ENCODE data around the gene RPL7A. TPM values are rescaled to one million over a fixed set of nuclear protein-coding genes. Genes with fewer than 3 reads are reported as not detected.

Gene RPL7A
- total and polyA plus RNA-seq, 2 of the 13 experiments (the other 11 are each of a cell fraction or from before 2014, with no cell fraction given): 2,401 to 2,938 TPM

DNA sequence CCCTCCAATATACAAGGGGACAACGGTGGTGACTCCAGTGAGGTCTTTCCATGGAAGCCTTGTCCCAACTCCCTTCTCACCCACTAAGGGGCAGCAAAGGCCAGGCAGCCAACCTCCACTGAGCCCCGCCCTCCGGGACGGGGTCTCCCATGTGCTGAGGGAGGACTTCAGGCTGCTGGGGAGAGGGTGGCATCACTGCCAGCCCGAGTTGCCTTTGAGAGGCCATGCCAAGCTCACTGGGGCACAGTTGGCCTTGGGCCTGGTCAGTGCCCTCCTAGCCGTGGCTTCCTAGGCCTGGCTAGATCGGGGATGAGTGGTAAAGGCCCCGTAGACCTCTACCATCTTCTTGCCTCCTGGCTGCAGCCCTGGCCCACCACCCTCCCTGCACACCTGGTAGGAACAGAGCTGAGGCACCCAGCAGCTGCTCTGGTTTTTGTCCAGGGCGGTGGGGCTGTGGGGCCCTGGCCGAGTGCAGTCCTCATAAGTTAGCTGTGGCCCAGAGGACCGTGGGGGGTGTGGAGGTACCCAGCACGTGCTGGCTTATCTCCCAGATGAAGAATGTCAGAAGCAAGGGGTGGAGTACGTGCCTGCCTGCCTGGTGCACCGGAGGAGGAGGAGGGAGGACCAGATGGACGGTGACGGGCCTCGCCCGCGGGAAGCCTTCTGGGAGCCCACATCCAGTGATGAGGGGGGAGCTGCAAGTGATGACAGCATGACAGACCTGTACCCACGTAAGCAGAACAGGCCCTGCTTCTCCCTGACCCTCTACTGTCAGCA, 11.6 kb downstream of the RPL7A start (continued):
- TF ChIP-seq HIC2 (CRISPR knock-in tag; IDR thresholded peaks at IDR 0.05; ENCODE audit: low read depth): no peak
- TF ChIP-seq KDM2A (CRISPR knock-in tag; IDR thresholded peaks at IDR 0.05; ENCODE audit: borderline replicate concordance, low read depth): peak; percentile 57; the same call in 1 of the 2 replicates
- TF ChIP-seq ZNF546 (CRISPR knock-in tag; conservative IDR thresholded peaks at IDR 0.05): no peak
- TF ChIP-seq MIER2 (CRISPR knock-in tag; IDR thresholded peaks at IDR 0.05): no peak
- TF ChIP-seq SIX4 (CRISPR knock-in tag; IDR thresholded peaks at IDR 0.05): no peak
- no peak for TF ChIP-seq HNRNPLL (IDR thresholded peaks at IDR 0.05; ENCODE audit: low read depth, low read length, poor library complexity, severe bottlenecking)
- no peak for TF ChIP-seq ZNF672 (CRISPR knock-in tag; IDR thresholded peaks at IDR 0.05)
- TF ChIP-seq ZFP36L2 (CRISPR knock-in tag; IDR thresholded peaks at IDR 0.05): no peak
- TF ChIP-seq ZNF350 (CRISPR knock-in tag; IDR thresholded peaks at IDR 0.05; ENCODE audit: borderline replicate concordance, low read depth): no peak
- no peak for TF ChIP-seq ZNF644 (CRISPR knock-in tag; IDR thresholded peaks at IDR 0.05; ENCODE audit: low read depth)
- TF ChIP-seq FOSL1 (CRISPR knock-in tag; IDR thresholded peaks at IDR 0.05; ENCODE audit: borderline replicate concordance): no peak
- TF ChIP-seq FOXP1 (IDR thresholded peaks at IDR 0.05): no peak
- TF ChIP-seq FOXP1 (CRISPR knock-in tag; IDR thresholded peaks at IDR 0.05): no peak
- TF ChIP-seq, protein P1, sequence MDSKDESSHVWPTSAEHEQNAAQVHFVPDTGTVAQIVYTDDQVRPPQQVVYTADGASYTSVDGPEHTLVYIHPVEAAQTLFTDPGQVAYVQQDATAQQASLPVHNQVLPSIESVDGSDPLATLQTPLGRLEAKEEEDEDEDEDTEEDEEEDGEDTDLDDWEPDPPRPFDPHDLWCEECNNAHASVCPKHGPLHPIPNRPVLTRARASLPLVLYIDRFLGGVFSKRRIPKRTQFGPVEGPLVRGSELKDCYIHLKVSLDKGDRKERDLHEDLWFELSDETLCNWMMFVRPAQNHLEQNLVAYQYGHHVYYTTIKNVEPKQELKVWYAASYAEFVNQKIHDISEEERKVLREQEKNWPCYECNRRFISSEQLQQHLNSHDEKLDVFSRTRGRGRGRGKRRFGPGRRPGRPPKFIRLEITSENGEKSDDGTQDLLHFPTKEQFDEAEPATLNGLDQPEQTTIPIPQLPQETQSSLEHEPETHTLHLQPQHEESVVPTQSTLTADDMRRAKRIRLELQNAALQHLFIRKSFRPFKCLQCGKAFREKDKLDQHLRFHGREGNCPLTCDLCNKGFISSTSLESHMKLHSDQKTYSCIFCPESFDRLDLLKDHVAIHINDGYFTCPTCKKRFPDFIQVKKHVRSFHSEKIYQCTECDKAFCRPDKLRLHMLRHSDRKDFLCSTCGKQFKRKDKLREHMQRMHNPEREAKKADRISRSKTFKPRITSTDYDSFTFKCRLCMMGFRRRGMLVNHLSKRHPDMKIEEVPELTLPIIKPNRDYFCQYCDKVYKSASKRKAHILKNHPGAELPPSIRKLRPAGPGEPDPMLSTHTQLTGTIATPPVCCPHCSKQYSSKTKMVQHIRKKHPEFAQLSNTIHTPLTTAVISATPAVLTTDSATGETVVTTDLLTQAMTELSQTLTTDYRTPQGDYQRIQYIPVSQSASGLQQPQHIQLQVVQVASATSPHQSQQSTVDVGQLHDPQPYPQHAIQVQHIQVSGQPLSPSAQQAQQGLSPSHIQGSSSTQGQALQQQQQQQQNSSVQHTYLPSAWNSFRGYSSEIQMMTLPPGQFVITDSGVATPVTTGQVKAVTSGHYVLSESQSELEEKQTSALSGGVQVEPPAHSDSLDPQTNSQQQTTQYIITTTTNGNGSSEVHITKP (CRISPR knock-in tag; IDR thresholded peaks at IDR 0.05; ENCODE audit: low read depth): no peak
- peak; percentile 34; the same call in 1 of the 2 replicates for TF ChIP-seq GABPB1 (CRISPR knock-in tag; IDR thresholded peaks at IDR 0.05)
- TF ChIP-seq ZZZ3 (CRISPR knock-in tag; IDR thresholded peaks at IDR 0.05; ENCODE audit: borderline replicate concordance): no peak
- no peak for TF ChIP-seq MYNN (CRISPR knock-in tag; IDR thresholded peaks at IDR 0.05; ENCODE audit: low read depth)
- TF ChIP-seq, protein P2, sequence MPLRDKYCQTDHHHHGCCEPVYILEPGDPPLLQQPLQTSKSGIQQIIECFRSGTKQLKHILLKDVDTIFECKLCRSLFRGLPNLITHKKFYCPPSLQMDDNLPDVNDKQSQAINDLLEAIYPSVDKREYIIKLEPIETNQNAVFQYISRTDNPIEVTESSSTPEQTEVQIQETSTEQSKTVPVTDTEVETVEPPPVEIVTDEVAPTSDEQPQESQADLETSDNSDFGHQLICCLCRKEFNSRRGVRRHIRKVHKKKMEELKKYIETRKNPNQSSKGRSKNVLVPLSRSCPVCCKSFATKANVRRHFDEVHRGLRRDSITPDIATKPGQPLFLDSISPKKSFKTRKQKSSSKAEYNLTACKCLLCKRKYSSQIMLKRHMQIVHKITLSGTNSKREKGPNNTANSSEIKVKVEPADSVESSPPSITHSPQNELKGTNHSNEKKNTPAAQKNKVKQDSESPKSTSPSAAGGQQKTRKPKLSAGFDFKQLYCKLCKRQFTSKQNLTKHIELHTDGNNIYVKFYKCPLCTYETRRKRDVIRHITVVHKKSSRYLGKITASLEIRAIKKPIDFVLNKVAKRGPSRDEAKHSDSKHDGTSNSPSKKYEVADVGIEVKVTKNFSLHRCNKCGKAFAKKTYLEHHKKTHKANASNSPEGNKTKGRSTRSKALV (CRISPR knock-in tag; IDR thresholded peaks at IDR 0.05): no peak
- TF ChIP-seq ZSCAN21 (CRISPR knock-in tag; IDR thresholded peaks at IDR 0.05; ENCODE audit: borderline replicate concordance): no peak
- no peak for TF ChIP-seq ARID2 (CRISPR knock-in tag; IDR thresholded peaks at IDR 0.05; ENCODE audit: borderline replicate concordance)

Data from HepG2 (cell line).